GM12878 (cell line): ENCODE results near the gene DUSP8. TPM values are rescaled to one million over a fixed set of nuclear protein-coding genes. Genes with fewer than 3 reads are reported as not detected.

ENCODE experiments used
- ATAC-seq: fragments of 200-7000 bp; cut with Tn5 transposase; 3 replicates; pipeline ENCODE4 v1.9.1; 2020; ENCODE audit warnings: mild to moderate bottlenecking, moderate library complexity
- BruUV-seq: library from RNA; stranded (reverse); fragments of 400-500 nt; replicated peaks from 2 replicates; lab custom pipeline; 2021; lab: Mats Ljungman, UMichigan
- CTCF ChIA-PET: fragments of 300-600 bp; sonication (Branson Sonifier 250); formaldehyde crosslinking; extraction: SDS; loops from one replicate; lab custom pipeline; 2021; ENCODE audit warnings: inconsistent platforms; lab: Yijun Ruan, JAX
- POLR2A ChIA-PET: fragments of 350-600 bp; formaldehyde crosslinking; extraction: SDS; loops from one replicate; lab custom pipeline; 2021; ENCODE audit warnings: inconsistent platforms; lab: Charles Lee
- RAD21 ChIA-PET: fragments of 300-600 bp; sonication (Branson Sonifier 250); formaldehyde crosslinking; loops from one replicate; lab custom pipeline; 2023; ENCODE audit warnings: antibody characterized with exemption; ENCODE audit not compliant: unreplicated experiment; lab: Charles Lee
- SMC1A ChIA-PET: fragments of 300-600 bp; sonication (Branson Sonifier 250); formaldehyde crosslinking; loops from one replicate; lab custom pipeline; 2023; ENCODE audit not compliant: unreplicated experiment, uncharacterized antibody; lab: Charles Lee
- DNase-seq: peaks from one replicate; pipeline ENCODE4 v3.0.0-alpha.2; 2011; ENCODE audit warnings: low read depth, low spot score
- FAIRE-seq: peaks from 3 replicates; lab custom pipeline; 2011; peaks lifted over from hg19 to GRCh38; lab: Jason Lieb, UNC
- H2AFZ ChIP-seq: 2 replicates; pipeline ENCODE4 v1.6.0; 2011; ENCODE audit warnings: low read depth, low read length, control low read depth; ENCODE audit not compliant: control insufficient read depth
- H3K27ac ChIP-seq: 2 replicates; pipeline ENCODE4 v1.5.1; 2011; ENCODE audit warnings: control low read depth; ENCODE audit not compliant: control insufficient read depth, insufficient read depth
- H3K27me3 ChIP-seq, 2 experiments: replicated peaks in 1 of 2; 2 replicates each; pipeline versions ENCODE4 v1.6.0 to v1.6.1; 2011; ENCODE audit warnings: low read length in 1 of 2; ENCODE audit not compliant: control insufficient read depth in 2 of 2, insufficient read depth in 2 of 2
- H3K36me3 ChIP-seq, 2 experiments: 2 replicates each; pipeline ENCODE4 v1.5.1; 2011; ENCODE audit warnings: low read length in 1 of 2; ENCODE audit not compliant: control insufficient read depth in 2 of 2, insufficient read depth in 2 of 2
- H3K4me1 ChIP-seq: 2 replicates; pipeline ENCODE4 v1.6.1; 2011; ENCODE audit warnings: mild to moderate bottlenecking, low read length, moderate library complexity, mixed read lengths; ENCODE audit not compliant: control insufficient read depth, insufficient read depth
- H3K4me2 ChIP-seq: 2 replicates; pipeline ENCODE4 v1.6.0; 2011; ENCODE audit warnings: control low read depth; ENCODE audit not compliant: control insufficient read depth, insufficient read depth
- H3K4me3 ChIP-seq: fragments of 200-600 bp; sonication (generic); 2 replicates; pipeline ENCODE4 v1.5.1; 2016
- H3K79me2 ChIP-seq: 2 replicates; pipeline ENCODE4 v1.6.0; 2011; ENCODE audit warnings: low read length; ENCODE audit not compliant: control insufficient read depth, insufficient read depth
- H3K9ac ChIP-seq: 2 replicates; pipeline ENCODE4 v1.8.0; 2011; ENCODE audit warnings: low read length, control low read depth, mixed read lengths; ENCODE audit not compliant: control insufficient read depth, insufficient read depth
- H3K9me3 ChIP-seq: replicated peaks from 3 replicates; pipeline ENCODE4 v1.5.1; 2011; ENCODE audit warnings: mild to moderate bottlenecking, low read length; ENCODE audit not compliant: control insufficient read depth, insufficient read depth
- H4K20me1 ChIP-seq: 2 replicates; pipeline ENCODE4 v1.6.0; 2011; ENCODE audit not compliant: control insufficient read depth, insufficient read depth
- BCLAF1 ChIP-seq: fragments of 450-650 bp; IDR thresholded peaks from 2 replicates; pipeline ENCODE4 v1.6.1; 2017; ENCODE audit warnings: antibody characterized with exemption, mild to moderate bottlenecking, moderate library complexity
- CBFB ChIP-seq: IDR thresholded peaks from 2 replicates; pipeline ENCODE4 v1.6.1; 2016; ENCODE audit warnings: antibody characterized with exemption, low read depth
- CEBPB ChIP-seq, 2 experiments: fragments of 150-350 bp in 1 of 2; IDR thresholded peaks; 2 replicates each; pipeline ENCODE4 v1.6.1; 2012 to 2014; ENCODE audit warnings: low read depth in 2 of 2, low read length in 2 of 2, borderline replicate concordance in 1 of 2, inconsistent platforms in 1 of 2
- IKZF1 ChIP-seq: fragments of 450-650 bp; conservative IDR thresholded peaks from 2 replicates; pipeline ENCODE4 v1.6.1; 2017; ENCODE audit warnings: antibody characterized with exemption, mild to moderate bottlenecking
- NFIC ChIP-seq: IDR thresholded peaks from 2 replicates; pipeline ENCODE4 v1.6.1; 2012; ENCODE audit warnings: low read depth, mild to moderate bottlenecking, inconsistent platforms, low read length, moderate library complexity
- NRF1 ChIP-seq: conservative IDR thresholded peaks from 2 replicates; pipeline ENCODE4 v1.6.1; 2011; ENCODE audit warnings: mild to moderate bottlenecking, low read depth, low read length, improper control_type of control experiment
- PRDM15 ChIP-seq: fragments of 450-650 bp; formaldehyde crosslinking; IDR thresholded peaks from 2 replicates; pipeline ENCODE4 v1.4.0; 2020; ENCODE audit warnings: mild to moderate bottlenecking, moderate library complexity
- RBBP5 ChIP-seq: fragments of 200-600 bp; sonication (generic); conservative IDR thresholded peaks from 2 replicates; pipeline ENCODE4 v1.6.1; 2016
- RUNX3 ChIP-seq: IDR thresholded peaks from 2 replicates; pipeline ENCODE4 v1.6.1; 2012; ENCODE audit warnings: low read length, inconsistent platforms
- SMAD5 ChIP-seq: IDR thresholded peaks from 2 replicates; pipeline ENCODE4 v1.6.1; 2016; ENCODE audit warnings: antibody characterized with exemption, low read depth
- SRF ChIP-seq, 2 experiments: IDR thresholded peaks; 2 replicates each; pipeline ENCODE4 v1.6.1; 2011; ENCODE audit warnings: low read depth in 2 of 2, low read length in 2 of 2, mild to moderate bottlenecking in 1 of 2, moderate library complexity in 1 of 2
- SUZ12 ChIP-seq: fragments of 200-600 bp; sonication (generic); IDR thresholded peaks from one replicate; pipeline ENCODE4 v1.6.1; 2018; ENCODE audit warnings: antibody characterized with exemption, mild to moderate bottlenecking; ENCODE audit not compliant: unreplicated experiment
- TAF1 ChIP-seq: IDR thresholded peaks from 2 replicates; pipeline ENCODE4 v1.6.1; 2011; ENCODE audit warnings: mild to moderate bottlenecking, low read depth, low read length, borderline replicate concordance
- USF1 ChIP-seq: IDR thresholded peaks from 2 replicates; pipeline ENCODE4 v1.6.1; 2011; ENCODE audit warnings: borderline replicate concordance, low read depth, mild to moderate bottlenecking, moderate library complexity, mixed read lengths, low read length; ENCODE audit not compliant: insufficient read depth; ENCODE audit errors: extremely low read length
- WRNIP1 ChIP-seq: IDR thresholded peaks from 2 replicates; pipeline ENCODE4 v1.6.1; 2011; ENCODE audit warnings: low read depth, low read length, improper control_type of control experiment, borderline replicate concordance
- ZNF217 ChIP-seq: fragments of 450-650 bp; IDR thresholded peaks from 2 replicates; pipeline ENCODE4 v1.6.1; 2017; ENCODE audit warnings: antibody characterized with exemption, mild to moderate bottlenecking
- WGBS: methylation state at CpG from one replicate; pipeline ENCODE4 v1.1.6; 2016; ENCODE audit warnings: low lambda C conversion rate; ENCODE audit not compliant: insufficient replicate concordance, insufficient coverage; ENCODE audit errors: missing lambda C conversion rate; 5-methylcytosine and 5-hydroxymethylcytosine counted together
- in situ Hi-C: fragments of 300-500 bp; cut with MboI; formaldehyde crosslinking; loops from 9 replicates; pipeline ENCODE4 v1.14.3; 2018; ENCODE audit warnings: mixed read lengths
- intact Hi-C: fragments of 100-400 bp; cut with micrococcal nuclease; formaldehyde crosslinking; loops from one replicate; pipeline ENCODE4 v1.14.2; 2022; ENCODE audit not compliant: unreplicated experiment
- polyA plus RNA-seq, 11 experiments: library from polyadenylated mRNA; depleted of rRNA in 4 of 11; unstranded in 6 of 11; stranded (reverse) in 5 of 11; fragments of >200 nt; fragmentation: Nextera tagmentation in 4 of 11; fragmentation: Illumina TruSeq in 1 of 11; extraction: Ambion mirVana in 4 of 11; extraction: Trizol in 1 of 11; gene quantifications; 1 replicate in 1 of 11; 2 replicates in 10 of 11; pipeline versions ENCODE4 v1.2.1 to v1.2.3, GENCODE V29; 2011 to 2016; ENCODE audit warnings: inconsistent platforms in 2 of 11, missing spikeins in 2 of 11, low read depth in 1 of 11
- total RNA-seq, 4 experiments: library from RNA; depleted of rRNA in 3 of 4; stranded (reverse); fragments of >200 nt in 3 of 4; fragmentation: Illumina TruSeq in 1 of 4; extraction: Trizol in 1 of 4; gene quantifications; 2 replicates each; pipeline versions ENCODE4 v1.2.1 to v1.2.3, GENCODE V29; 2013 to 2021

DUSP8 gene
- total and polyA plus RNA-seq, 10 of the 15 experiments (the other 5 are each of a cell fraction or from before 2014, with no cell fraction given): 0.04 to 1.7 (median 0.26) TPM; not detected in 6

GRCh38 chr11:1603629-1604028 is 31.6 kb upstream of the DUSP8 start:
- RAD21 ChIA-PET: no interaction called here
- Histone ChIP-seq H4K20me1 (no peaks in the 10 kb centered on the region), H3K36me3 (no peaks in the 10 kb centered on the region), H3K9me3 (no peaks in the 10 kb centered on the region; the same call in 2 of the 3 replicates), H3K27me3 (peaks cover 0 to 1% of the 10 kb centered on the region in 2 experiments; a peak in 2 of 4 replicates), H3K4me1 (peaks cover 5% of the 10 kb centered on the region), H3K9ac (no peak overlapping the region), H2AFZ (no peak overlapping the region), H3K79me2 (no peaks in the 10 kb centered on the region), H3K4me2 (no peak overlapping the region), H3K27ac (no peak overlapping the region), H3K4me3 (no peak overlapping the region)
- DNase-seq: no peak
- intact Hi-C loops: no loop called here
- SMC1A ChIA-PET: no interaction called here
- WGBS: 36% methylated on average over 1 of the region's 1 CpG
- no peak for ATAC-seq
- POLR2A ChIA-PET: interaction anchor here (0.6 kb wide), 1 partner anchor 17 kb away, joined by 6 read pairs; no protein-coding TSS in a partner anchor
- in situ Hi-C loops: no loop called here
- no TSS peak for BruUV-seq
- CTCF ChIA-PET: interaction anchor here (1.0 kb wide), 1 partner anchor 29 kb away, joined by 3 read pairs; no protein-coding TSS in a partner anchor
- FAIRE-seq: peak; percentile 23
- TF ChIP-seq SUZ12 (no peak), SMAD5 (no peak), NFIC (no peak), BCLAF1 (no peak), TAF1 (no peak), RBBP5 (no peak), CBFB (no peak), ZNF217 (no peak), USF1 (no peak), NRF1 (no peak), SRF (IDR thresholded peaks at IDR 0.05; ENCODE audit: low read depth in 2 of 2, low read length in 2 of 2) (no peak), WRNIP1 (no peak), RUNX3 (no peak), PRDM15 (CRISPR knock-in tag) (no peak), IKZF1 (no peak), CEBPB (IDR thresholded peaks at IDR 0.05; ENCODE audit: borderline replicate concordance in 1 of 2, low read depth in 2 of 2, low read length in 2 of 2) (no peak)
